Smooth muscle cell (in vitro differentiated cells): ENCODE results near the gene LCN10. TPM values are rescaled to one million over a fixed set of nuclear protein-coding genes. Genes with fewer than 3 reads are reported as not detected.

Experiments used
- DNase-seq: peaks from one replicate; lab custom pipeline; 2025; ENCODE audit not compliant: unreplicated experiment; lab: John Stamatoyannopoulos, UW
- H2AFZ ChIP-seq: fragments of 200-600 bp; sonication (generic); 2 replicates; pipeline ENCODE4 v1.6.0; 2016; ENCODE audit warnings: antibody characterized with exemption, low read depth, mild to moderate bottlenecking
- H3F3A ChIP-seq: fragments of 200-600 bp; sonication (generic); 2 replicates; pipeline ENCODE4 v1.6.0; 2017; ENCODE audit warnings: antibody characterized with exemption, low read depth
- H3K27ac ChIP-seq: fragments of 200-600 bp; sonication (generic); 2 replicates; pipeline ENCODE4 v1.5.1; 2016; ENCODE audit warnings: low read depth, mild to moderate bottlenecking
- H3K27me3 ChIP-seq: fragments of 200-600 bp; sonication (generic); 2 replicates; pipeline ENCODE4 v1.6.1; 2016; ENCODE audit warnings: low read depth, mild to moderate bottlenecking
- H3K36me3 ChIP-seq: fragments of 200-600 bp; sonication (generic); 2 replicates; pipeline ENCODE4 v1.5.1; 2016; ENCODE audit warnings: low read depth
- H3K4me1 ChIP-seq: fragments of 200-600 bp; sonication (generic); 2 replicates; pipeline ENCODE4 v1.5.1; 2016; ENCODE audit warnings: low read depth
- H3K4me2 ChIP-seq: fragments of 200-600 bp; sonication (generic); 2 replicates; pipeline ENCODE4 v1.6.0; 2016; ENCODE audit warnings: mild to moderate bottlenecking
- H3K4me3 ChIP-seq: fragments of 200-600 bp; sonication (generic); 2 replicates; pipeline ENCODE4 v1.5.1; 2016; ENCODE audit warnings: mild to moderate bottlenecking
- H3K79me2 ChIP-seq: fragments of 200-600 bp; sonication (generic); 2 replicates; pipeline ENCODE4 v1.6.0; 2016; ENCODE audit warnings: low read depth, mild to moderate bottlenecking
- H3K9ac ChIP-seq: fragments of 200-600 bp; sonication (generic); 2 replicates; pipeline ENCODE4 v1.6.0; 2016; ENCODE audit warnings: low read depth
- H3K9me3 ChIP-seq: fragments of 200-600 bp; sonication (generic); replicated peaks from 2 replicates; pipeline ENCODE4 v1.5.1; 2016; ENCODE audit warnings: low read depth
- H4K20me1 ChIP-seq: fragments of 200-600 bp; sonication (generic); 2 replicates; pipeline ENCODE4 v1.6.0; 2016; ENCODE audit warnings: low read depth
- CTCF ChIP-seq: fragments of 200-600 bp; sonication (generic); IDR thresholded peaks from 2 replicates; pipeline ENCODE4 v1.5.1; 2017; ENCODE audit warnings: borderline replicate concordance, mild to moderate bottlenecking, antibody characterized with exemption; ENCODE audit not compliant: insufficient read depth, poor library complexity, severe bottlenecking
- WGBS: methylation state at CpG from one replicate; pipeline ENCODE4 v1.1.7; 2016; ENCODE audit warnings: low lambda C conversion rate; 5-methylcytosine and 5-hydroxymethylcytosine counted together
- polyA plus RNA-seq: library from polyadenylated mRNA; unstranded; fragments of >200 nt; fragmentation: Nextera tagmentation; extraction: Ambion mirVana; gene quantifications from 2 replicates; pipeline ENCODE4 v1.2.1, GENCODE V29; 2016
- total RNA-seq: library from RNA; depleted of rRNA; stranded (reverse); fragments of >200 nt; gene quantifications from 2 replicates; pipeline ENCODE4 v1.2.3, GENCODE V29; 2014

The LCN10 gene
- total and polyA plus RNA-seq, 2 experiments from 2014 or later, result not detected

GRCh38 chr9:136728548-136729123, 14.1 kb downstream of the LCN10 start:
- peak overlapping the region; percentile 85 for H2AFZ ChIP-seq
- H3K27ac ChIP-seq, result no peak overlapping the region
- H4K20me1 ChIP-seq, result peaks cover 56% of the 10 kb centered on the region
- 4% methylated on average over 45 of the region's 53 CpGs for WGBS
- H3K9me3 ChIP-seq, result no peaks in the 10 kb centered on the region
- peaks cover 17% of the 10 kb centered on the region for H3K4me1 ChIP-seq
- TF ChIP-seq CTCF, result no peak
- peaks cover 36% of the 10 kb centered on the region for H3K79me2 ChIP-seq
- peak; percentile 39 for DNase-seq
- peak overlapping the region; percentile 97 for H3K4me2 ChIP-seq
- H3K36me3 ChIP-seq, result no peaks in the 10 kb centered on the region
- peak overlapping the region; percentile 68 for H3K9ac ChIP-seq
- H3F3A ChIP-seq, result no peaks in the 10 kb centered on the region
- H3K27me3 ChIP-seq, result no peaks in the 10 kb centered on the region
- H3K4me3 ChIP-seq, result peak overlapping the region; percentile 98

DNA sequence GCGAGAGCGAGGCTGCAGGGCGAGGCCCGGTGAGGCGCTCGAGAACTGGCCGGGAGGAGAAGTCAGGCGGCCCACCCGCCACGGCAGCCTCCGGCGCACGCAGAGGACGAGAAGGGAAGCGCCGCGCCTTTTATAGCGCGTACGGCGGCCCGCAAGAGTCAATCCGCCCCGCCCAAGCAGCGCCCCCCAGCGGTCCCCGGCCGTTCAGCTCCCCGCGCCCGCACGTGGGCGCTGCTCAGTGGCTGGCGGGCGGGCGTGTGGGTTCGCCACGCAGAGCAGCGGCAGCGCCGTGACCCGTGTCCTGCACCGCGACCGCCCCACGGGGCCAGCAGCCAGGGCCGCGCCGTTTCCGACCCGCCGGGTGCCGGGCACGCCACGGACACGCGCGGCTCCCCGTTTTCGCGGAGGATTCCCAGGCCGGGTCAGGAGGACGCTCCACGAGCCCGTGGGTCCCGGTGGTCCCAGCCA, 14.6 kb downstream of the LCN10 start:
- Histone ChIP-seq H3K9me3 (no peaks in the 10 kb centered on the region), H3K4me2 (peak overlapping the region; percentile 97), H3K36me3 (no peaks in the 10 kb centered on the region), H4K20me1 (peaks cover 61% of the 10 kb centered on the region), H3K4me3 (peak overlapping the region; percentile 98), H3K9ac (peak overlapping the region; percentile 92), H3K27ac (no peak overlapping the region), H3K79me2 (peaks cover 36% of the 10 kb centered on the region), H3K4me1 (peaks cover 17% of the 10 kb centered on the region), H3K27me3 (no peaks in the 10 kb centered on the region), H2AFZ (peak overlapping the region; percentile 85), H3F3A (no peaks in the 10 kb centered on the region)
- 5% methylated on average over 36 of the region's 66 CpGs for WGBS
- DNase-seq, result peak; percentile 89
- TF ChIP-seq CTCF, result peak; percentile 95

DNA sequence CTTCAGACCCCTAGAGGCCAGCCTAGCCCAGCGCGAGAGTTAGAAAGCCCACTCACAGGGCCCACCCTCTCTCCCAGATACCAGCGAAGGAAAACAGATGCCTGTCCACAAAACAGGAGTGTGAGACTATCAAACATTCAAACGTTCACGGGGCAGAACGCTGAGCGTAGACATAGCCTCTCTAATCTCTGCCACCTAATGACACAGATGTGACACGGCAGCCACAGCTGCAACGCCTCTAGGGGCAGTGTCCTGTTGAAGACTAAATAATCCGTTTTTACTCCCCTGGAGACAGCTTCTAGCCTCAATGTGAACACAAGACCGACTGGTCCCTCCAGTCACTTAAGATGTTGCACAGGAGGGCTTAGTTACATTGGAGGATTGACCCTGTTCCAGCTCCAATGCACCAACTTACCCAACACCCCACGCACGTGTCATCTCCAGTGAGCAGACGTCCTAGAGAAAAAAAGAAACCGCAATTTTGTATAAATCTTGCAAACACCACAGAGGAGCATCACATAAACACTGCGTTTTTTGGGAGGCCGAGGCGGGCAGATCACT, 16.0 kb downstream of the LCN10 start:
- TF ChIP-seq CTCF, result peak; percentile 38
- H3K4me2 ChIP-seq, result peak overlapping the region; percentile 97
- peak overlapping the region; percentile 63 for H3K27ac ChIP-seq
- H3K9me3 ChIP-seq, result no peaks in the 10 kb centered on the region
- H3K36me3 ChIP-seq, result no peaks in the 10 kb centered on the region
- H3K79me2 ChIP-seq, result peaks cover 36% of the 10 kb centered on the region
- WGBS, result 23% methylated on average over 18 of the region's 18 CpGs
- H3K4me1 ChIP-seq, result peaks cover 17% of the 10 kb centered on the region
- H3F3A ChIP-seq, result no peaks in the 10 kb centered on the region
- DNase-seq, result no peak
- H4K20me1 ChIP-seq, result peaks cover 75% of the 10 kb centered on the region
- no peak overlapping the region for H3K9ac ChIP-seq
- H3K27me3 ChIP-seq, result no peaks in the 10 kb centered on the region
- H2AFZ ChIP-seq, result no peak overlapping the region
- peak overlapping the region; percentile 98 for H3K4me3 ChIP-seq

DNA sequence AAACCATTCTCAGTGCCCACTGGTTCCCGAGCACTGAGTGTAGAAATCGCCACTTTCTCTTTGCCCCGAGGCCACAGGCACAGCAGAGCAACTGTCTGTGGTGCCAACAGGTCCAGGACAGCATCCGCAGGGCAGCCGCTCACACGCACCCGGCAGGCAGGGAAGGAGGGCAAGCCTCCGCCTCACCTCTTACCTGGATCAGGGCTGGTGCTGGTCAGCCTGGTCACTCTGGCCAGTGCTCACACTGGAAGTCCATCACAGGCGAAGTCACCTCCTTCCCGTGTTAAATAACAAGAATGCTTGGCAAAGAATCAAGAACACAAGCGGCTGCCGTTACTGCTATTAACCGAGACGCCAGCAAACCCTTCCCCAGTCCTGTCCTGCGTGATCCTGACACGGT, 16.6 kb downstream of the LCN10 start:
- Histone ChIP-seq H3K4me2 (peak overlapping the region; percentile 97), H3F3A (no peaks in the 10 kb centered on the region), H3K4me3 (peak overlapping the region; percentile 98), H3K36me3 (no peaks in the 10 kb centered on the region), H3K4me1 (peaks cover 17% of the 10 kb centered on the region), H4K20me1 (peaks cover 75% of the 10 kb centered on the region), H3K27me3 (no peaks in the 10 kb centered on the region), H3K9me3 (no peaks in the 10 kb centered on the region), H3K9ac (no peak overlapping the region), H3K27ac (peak overlapping the region; percentile 63), H3K79me2 (peaks cover 36% of the 10 kb centered on the region), H2AFZ (no peak overlapping the region)
- no peak for TF ChIP-seq CTCF
- 70% methylated on average over 16 of the region's 16 CpGs for WGBS
- DNase-seq, result no peak
